NCI-H2227 (cell line): ENCODE measurements around the gene CYFIP2.
A peak's percentile ranks its signal among the peaks of the same experiment; 100 is the strongest.

Experiments
- DNase-seq: peaks from one replicate; lab custom pipeline; 2025; ENCODE audit not compliant: unreplicated experiment; lab: John Stamatoyannopoulos, UW

CYFIP2 gene

DNA sequence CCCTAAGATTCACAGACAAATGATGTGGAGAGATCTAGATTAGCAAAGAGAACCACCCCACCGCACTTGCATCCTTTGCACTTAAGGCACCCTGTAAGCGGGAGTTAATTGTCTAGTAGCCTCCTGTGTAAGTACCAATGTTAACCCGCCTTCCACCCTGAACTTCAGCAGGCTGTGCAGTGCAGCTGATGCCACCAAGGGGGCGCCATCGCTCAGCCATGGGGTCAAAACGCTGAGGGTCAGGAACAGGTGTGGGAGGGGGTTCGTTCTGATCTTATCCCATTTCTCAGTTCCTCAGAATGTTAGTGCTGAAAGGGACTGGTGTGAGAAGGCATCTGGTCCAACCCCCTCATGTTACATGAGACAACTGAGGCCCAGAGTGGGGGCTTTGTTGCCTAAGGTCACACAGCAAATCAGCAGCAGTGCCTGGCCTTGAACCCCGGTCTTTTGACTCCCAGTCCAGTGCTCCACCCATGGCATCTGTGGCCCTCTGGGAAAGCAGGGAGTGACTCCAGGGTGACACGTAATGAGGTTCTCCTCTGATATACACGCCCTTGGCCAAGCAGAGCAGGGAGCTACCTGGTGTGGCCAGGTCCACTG, 57.3 kb downstream of the CYFIP2 start:
- DNase-seq: no peak

DNA sequence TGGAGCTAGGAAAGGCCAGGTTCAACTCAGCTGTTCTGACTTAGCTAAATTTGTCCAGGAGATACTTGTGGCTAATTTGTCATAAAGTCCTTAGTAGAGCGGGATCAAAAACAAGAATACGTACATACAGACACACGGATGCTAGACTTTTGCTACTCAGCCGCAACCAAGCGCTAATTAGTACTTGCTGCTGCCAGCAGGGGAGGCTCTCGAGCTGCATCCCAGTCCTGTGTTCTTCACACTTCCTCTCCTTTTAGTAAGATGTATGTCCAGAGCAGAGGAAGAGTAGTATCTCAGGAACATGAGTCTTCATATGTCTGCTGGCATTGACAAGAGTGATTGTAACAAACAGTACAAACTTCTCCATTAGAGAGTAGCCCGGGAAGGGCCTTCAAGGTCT, 58.3 kb downstream of the CYFIP2 start:
- DNase-seq: no peak

- no peak for DNase-seq
These were observed 60.6 kb downstream of the CYFIP2 start for GRCh38 chr5:157326440-157327005.

- DNase-seq: no peak
These were observed 61.8 kb downstream of the CYFIP2 start for GRCh38 chr5:157327771-157328170.

DNA sequence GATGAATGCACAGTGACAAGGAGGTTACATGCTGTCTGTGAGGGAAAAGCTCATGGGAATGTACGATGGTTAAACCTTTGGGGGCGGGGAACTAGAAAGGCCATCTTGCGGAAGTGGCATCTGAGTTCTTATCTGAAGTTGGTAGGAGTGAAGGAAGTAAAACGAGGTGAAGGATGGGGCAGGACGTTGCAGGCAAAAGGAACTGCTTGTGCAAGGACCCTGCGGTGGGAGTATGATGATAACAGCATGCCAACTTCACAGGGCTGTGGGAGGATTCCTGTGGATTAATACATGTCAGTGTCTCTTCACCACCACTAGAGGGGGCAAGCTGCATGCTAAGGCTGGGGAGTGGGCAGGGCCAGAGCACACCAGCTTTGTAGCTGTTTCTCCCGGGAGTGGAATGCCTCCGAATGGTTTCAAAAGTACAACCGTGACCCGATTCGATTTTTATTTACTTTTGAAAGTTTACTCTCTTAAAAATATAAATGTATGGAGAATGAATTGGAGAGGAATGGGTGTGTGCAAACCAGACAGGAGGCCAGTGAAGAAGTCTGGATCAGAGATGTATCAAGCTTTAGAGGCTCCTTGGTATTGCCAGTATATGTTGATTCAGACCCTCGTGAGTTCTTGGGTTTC, 62.5 kb downstream of the CYFIP2 start:
- DNase-seq: peak; percentile 75

GRCh38 chr5:157331807-157332206, 65.9 kb downstream of the CYFIP2 start:
- no peak for DNase-seq

- DNase-seq: no peak
These were observed 69.9 kb downstream of the CYFIP2 start for GRCh38 chr5:157335534-157336422.

DNA sequence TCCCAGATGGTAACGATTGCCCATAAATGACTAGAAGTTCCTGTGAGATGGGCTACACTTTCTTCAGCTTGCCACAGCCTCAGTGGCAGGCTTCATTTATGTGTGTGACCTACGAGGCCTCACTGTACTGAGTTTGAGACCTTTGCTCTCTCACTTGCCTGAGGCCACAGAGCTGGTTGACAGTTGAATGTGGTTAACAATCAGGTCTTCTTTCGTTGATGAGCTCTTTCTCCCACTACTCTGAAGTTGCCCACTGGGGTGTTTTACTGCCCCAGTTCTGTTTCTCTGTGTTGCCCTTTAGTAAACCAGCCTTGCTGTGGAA, 70.5 kb downstream of the CYFIP2 start:
- DNase-seq: no peak

- DNase-seq: no peak
These were observed 73.5 kb downstream of the CYFIP2 start for GRCh38 chr5:157339409-157339808.

DNA sequence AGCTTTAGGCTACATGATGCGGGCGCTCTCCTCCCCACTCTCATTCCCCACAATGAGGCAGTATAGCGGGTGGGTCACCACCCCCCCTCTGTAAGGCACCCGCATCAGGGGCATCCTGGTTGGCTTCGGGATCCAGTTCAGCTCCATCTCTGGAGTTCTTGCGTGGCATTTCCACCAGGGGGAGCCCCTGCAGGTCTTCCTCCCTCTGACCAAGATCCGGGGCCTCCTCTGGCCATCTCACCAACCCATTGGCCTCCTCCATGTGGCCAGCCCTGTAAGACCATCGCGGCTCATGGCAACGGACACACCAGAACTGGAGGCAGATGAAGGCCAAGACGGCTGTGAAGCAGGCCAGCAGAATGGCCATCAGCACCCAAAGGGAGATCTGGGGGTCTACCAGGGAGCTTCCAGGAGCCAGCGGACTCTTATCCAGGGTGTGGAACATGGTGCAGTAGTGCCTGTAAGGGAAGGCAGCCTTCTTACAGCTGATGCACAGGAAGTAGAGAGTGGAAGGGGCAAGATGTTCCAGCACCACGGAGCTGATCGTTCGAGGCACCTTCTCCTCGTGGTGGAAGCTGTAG, 77.0 kb downstream of the CYFIP2 start:
- no peak for DNase-seq

DNA sequence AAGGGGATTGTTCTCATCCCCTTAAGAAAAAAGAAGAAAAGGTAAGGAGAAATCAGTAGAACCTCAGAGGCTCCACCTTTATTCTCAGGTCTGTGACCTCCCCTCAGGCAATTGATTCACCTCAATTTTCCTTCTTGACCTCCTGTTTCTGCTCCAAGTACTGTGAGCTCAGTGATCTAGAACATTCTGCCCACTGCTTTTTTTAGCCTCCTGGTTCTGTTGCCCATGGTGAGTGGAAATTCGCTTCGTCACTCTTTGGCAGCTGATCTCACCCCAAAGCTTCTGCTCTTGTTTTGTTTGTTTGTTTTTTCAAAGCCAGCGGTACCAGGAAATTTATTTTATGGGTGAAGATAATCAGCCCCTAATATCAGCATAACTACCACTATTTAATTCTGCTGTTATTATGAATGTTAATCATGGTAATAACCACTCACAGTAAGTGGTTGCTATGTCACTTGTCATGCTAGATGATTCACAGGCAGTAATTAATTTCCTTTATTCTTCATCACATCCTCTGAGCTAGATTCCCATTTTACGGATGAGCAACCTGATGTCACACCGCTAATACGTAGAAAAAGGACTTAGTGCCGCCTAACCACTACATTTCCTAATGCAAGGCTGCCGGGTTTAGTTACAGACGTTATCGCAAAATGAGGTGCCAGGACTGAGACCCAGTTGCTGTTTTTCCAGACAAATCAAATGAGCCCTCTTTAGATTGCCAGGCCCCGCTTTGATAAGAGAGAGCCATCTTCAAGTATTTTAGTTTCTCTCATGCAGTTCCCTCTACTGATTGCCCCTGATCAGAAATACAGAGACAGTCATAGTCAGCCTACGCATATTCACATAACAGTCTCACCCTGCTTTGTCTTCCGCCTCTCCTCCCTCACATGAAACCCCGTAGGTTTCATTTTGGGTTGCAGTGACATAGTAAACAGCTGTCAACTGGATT, 78.2 kb downstream of the CYFIP2 start:
- DNase-seq: no peak

DNA sequence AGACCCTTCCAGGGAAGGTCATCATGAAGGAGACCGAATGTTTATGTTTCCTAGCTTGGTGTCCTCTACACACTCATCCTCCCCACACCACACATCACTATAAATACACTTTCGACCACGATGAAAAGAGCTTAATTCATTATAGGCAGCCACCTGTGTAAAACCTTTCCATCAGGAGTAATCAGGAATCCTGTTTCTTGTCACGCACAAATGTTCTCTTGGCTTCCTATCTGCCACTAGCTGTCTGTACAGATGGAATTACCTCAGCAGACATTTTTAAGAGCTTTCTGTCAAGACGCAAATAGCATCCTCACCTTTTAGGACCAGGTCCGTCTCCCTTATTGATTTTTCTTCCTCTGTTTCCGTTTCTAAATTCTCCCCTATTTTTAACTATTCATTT, 79.1 kb downstream of the CYFIP2 start:
- no peak for DNase-seq

DNA sequence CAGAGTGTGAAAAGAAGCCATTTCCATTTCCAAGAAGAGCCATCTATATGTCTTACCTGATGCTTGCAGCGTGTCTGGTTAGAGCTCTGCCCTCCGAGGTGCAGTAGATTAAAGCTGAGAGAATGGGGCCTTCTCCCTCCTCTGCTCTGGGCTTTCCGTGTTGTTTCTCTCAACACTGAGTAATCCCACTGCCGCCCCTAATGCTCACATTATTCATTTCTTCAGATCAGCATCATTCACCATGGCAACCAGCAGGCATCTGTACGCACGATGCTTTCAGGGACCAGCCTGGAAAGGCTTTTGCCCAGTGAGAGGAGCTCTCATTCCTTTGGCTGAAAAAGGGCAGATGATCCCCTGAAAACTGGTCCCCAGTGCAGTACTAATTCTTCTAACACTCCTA, 79.6 kb downstream of the CYFIP2 start:
- DNase-seq: peak; percentile 58

DNA sequence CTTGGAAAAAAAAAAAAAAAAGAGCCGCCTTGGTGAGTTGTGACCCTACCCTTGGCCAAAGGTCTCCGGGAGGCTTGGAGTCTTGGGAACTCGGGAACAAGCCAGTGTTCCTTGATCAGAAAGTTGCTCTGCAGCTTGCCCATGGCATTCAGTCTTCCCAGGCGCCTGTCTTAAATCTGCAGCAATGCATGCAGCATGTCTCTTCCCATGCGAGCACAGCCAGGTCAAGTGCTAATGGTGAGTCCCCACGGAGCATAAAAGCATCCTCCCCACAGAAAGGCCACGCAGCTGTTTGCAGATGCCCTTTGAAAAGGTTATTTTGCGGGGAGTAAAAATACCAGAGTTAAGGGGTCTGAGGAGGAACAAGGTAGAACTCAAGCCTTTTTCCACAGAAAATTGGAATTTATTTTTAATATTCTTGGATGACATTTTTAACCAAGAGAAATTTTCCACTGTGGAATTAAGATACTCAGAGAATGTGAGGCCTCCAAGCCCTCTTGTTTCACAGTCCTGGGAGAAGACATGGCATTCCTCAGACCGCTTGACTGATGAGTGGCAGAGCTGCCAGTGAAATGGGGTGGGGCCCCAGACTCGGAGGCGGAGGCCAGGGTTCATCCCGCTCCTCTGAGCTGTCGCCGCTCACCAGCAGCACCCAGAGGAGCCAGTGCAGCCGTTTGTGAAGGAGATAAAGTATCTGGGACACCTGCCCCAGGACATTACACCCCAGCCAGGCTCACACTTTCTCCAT, 81.6 kb downstream of the CYFIP2 start:
- DNase-seq: no peak

GRCh38 chr5:157348049-157348400, 82.1 kb downstream of the CYFIP2 start:
- DNase-seq: no peak

DNA sequence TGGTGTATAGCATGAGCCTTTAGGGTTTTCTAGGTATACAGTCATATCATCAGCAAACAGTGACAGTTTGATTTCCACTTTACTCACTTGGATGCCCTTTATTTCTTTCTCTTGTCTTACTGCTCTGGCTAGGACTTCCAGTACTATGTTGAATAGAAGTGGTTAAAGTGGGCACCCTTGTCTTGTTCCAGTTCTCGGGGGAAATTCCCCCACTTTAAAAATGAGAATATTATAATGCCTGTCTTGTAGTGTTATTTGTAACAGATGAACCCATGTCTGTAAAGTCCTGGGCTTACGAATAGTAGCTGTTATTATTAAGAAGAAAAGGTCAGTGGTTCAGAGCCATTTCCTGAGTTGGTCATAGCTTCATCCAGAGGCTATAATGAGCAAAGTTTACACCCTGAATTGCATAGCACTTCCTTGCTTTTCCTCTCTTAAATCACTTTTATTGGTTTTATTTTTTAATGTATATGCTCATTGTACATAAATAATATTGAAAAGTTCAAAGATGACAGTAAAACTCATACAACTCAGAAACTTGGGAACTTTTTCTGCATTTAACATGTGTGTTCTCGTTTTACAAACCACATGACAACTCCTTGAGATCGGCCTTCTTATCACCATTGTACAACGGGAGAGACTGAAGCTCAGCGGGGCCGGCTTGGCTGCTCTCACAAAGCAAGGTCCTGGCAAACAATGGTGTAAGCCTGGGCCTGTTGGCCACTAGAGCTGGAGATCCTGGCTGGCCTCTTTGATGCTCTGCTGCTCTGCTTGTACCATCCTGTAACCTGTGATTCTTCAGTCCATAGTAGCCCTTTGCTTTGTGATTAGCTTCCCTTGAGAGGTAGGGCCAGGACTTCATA, 85.2 kb downstream of the CYFIP2 start:
- DNase-seq: no peak

DNA sequence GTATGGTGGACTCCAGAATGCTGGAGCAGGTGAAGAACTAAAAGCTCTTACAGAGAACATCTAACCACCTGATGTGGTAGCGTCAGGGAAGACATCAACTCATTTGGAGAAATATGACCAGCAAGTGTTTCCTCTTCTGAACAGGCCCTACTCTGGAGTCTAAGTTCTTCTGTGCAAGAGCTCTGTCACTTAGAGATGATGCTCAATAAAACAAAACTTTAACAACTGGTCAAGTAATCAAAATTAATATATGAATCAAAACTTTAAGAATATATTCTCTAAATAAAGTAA, 85.8 kb downstream of the CYFIP2 start:
- no peak for DNase-seq

DNA sequence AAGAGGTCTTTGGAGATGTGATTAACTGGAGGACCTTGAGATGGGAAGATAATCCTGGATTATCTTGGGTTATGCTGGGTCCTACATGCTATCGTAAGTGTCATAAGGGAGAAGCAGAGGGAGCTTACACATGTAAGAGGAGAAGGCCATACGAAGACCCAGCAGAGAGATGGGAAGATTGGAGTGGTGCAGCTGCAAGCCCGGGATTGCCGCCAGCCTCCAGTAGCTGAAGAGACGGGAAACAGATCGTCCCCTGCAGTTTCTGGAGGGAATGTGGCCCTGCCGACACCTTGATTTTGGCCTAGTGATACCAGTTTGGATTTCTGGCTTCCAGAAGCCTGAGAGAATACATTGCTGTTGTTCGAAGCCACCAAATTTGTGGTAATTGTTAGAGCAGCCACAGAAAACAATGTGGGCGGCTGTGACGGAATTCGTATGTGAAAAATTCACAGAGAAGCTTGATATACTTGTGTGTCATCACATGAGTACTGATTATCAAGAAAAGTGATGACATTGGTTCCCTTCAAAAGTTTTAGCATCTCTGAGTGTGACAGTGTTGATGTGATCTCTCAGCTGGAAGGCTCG, 86.9 kb downstream of the CYFIP2 start:
- DNase-seq: no peak

DNA sequence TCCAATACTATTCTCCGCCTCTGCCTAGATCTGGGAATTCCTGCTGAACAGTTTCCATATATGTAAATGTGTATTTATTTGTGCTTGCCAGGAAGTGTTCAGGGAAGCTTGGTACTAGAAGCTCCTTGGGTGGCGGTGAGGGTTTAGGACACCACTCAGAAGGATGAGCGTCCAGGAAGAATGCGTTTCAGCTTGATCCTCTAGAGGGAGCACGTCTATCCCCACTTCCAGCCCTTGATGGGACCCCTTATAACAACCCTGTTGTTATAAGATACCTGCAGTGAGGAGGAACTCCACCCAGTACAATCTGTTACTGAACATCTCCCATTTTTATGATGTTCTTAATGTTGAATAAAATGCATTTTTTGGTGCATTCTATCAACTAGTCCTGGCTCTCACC, 88.9 kb downstream of the CYFIP2 start:
- DNase-seq: no peak
